ENCODE data around the gene TRIM26.

- TF ChIP-seq CTCF (IDR thresholded peaks at IDR 0.05) = no peak
- TF ChIP-seq EP300 (IDR thresholded peaks at IDR 0.05) = no peak
- no peak for TF ChIP-seq POLR2A (IDR thresholded peaks at IDR 0.05)
Measured at GRCh38 chr6:30135147-30135546, 78.1 kb downstream of the TRIM26 start.
